GM19025 (cell line): Measurements from ENCODE around the gene ADGRD1.
"Not testable (repeated sequence)": the region's sequence is repeated elsewhere in the genome, so short reads cannot be mapped to it uniquely, and the experiment has no call there.

ENCODE experiments used
- ATAC-seq: cut with Tn5 transposase; IDR thresholded peaks from one replicate; pipeline ENCODE4 v1.9.1; 2021; ENCODE audit warnings: mild to moderate bottlenecking, low read depth, moderate library complexity; ENCODE audit not compliant: unreplicated experiment

Gene ADGRD1

GRCh38 chr12:130953771-130954543 lies at the start of gene ADGRD1:
ADGRD1 (plus strand) TSS chr12:130953907; CDS start chr12:130954466, 559 bp downstream.
- ATAC-seq: no peak

- ATAC-seq: no peak
Observed at GRCh38 chr12:130904064-130904463, 49.6 kb upstream of the ADGRD1 start.

GRCh38 chr12:130904936-130905455 lies 48.7 kb upstream of the ADGRD1 start:
- not testable (repeated sequence) for ATAC-seq

- no peak for ATAC-seq
Observed at GRCh38 chr12:130909111-130909510, 44.6 kb upstream of the ADGRD1 start.

GRCh38 chr12:130911193-130911592 lies 42.5 kb upstream of the ADGRD1 start:
- no peak for ATAC-seq

GRCh38 chr12:130911933-130912332 lies 41.8 kb upstream of the ADGRD1 start:
- no peak for ATAC-seq

- ATAC-seq: no peak
Observed at GRCh38 chr12:130916241-130916911, 37.3 kb upstream of the ADGRD1 start.

- no peak for ATAC-seq
Observed at GRCh38 chr12:130917607-130918006, 36.1 kb upstream of the ADGRD1 start.

GRCh38 chr12:130919086-130919485 lies 34.6 kb upstream of the ADGRD1 start:
- no peak for ATAC-seq

GRCh38 chr12:130920119-130920703 lies 33.5 kb upstream of the ADGRD1 start:
- no peak for ATAC-seq

GRCh38 chr12:130920723-130921381 lies 32.9 kb upstream of the ADGRD1 start:
- ATAC-seq: no peak

GRCh38 chr12:130922511-130922953 lies 31.2 kb upstream of the ADGRD1 start:
- ATAC-seq: no peak

GRCh38 chr12:130924966-130925665 lies 28.6 kb upstream of the ADGRD1 start:
- ATAC-seq: no peak

- no peak for ATAC-seq
Observed at GRCh38 chr12:130925666-130926015, 28.1 kb upstream of the ADGRD1 start.

- no peak for ATAC-seq
Observed at GRCh38 chr12:130929363-130929762, 24.3 kb upstream of the ADGRD1 start.

- no peak for ATAC-seq
Observed at GRCh38 chr12:130932061-130932930, 21.4 kb upstream of the ADGRD1 start.

- no peak for ATAC-seq
Observed at GRCh38 chr12:130933269-130933995, 20.3 kb upstream of the ADGRD1 start.

- no peak for ATAC-seq
Observed at GRCh38 chr12:130934753-130935152, 19.0 kb upstream of the ADGRD1 start.

GRCh38 chr12:130936561-130936960 lies 17.1 kb upstream of the ADGRD1 start:
- no peak for ATAC-seq
